GM19025 (cell line): ENCODE data around the gene HYOU1.
"Not testable (repeated sequence)": the region's sequence is repeated elsewhere in the genome, so short reads cannot be mapped to it uniquely, and the experiment has no call there.

Source experiments
- ATAC-seq: cut with Tn5 transposase; IDR thresholded peaks from one replicate; pipeline ENCODE4 v1.9.1; 2021; ENCODE audit warnings: mild to moderate bottlenecking, low read depth, moderate library complexity; ENCODE audit not compliant: unreplicated experiment

HYOU1 gene

DNA sequence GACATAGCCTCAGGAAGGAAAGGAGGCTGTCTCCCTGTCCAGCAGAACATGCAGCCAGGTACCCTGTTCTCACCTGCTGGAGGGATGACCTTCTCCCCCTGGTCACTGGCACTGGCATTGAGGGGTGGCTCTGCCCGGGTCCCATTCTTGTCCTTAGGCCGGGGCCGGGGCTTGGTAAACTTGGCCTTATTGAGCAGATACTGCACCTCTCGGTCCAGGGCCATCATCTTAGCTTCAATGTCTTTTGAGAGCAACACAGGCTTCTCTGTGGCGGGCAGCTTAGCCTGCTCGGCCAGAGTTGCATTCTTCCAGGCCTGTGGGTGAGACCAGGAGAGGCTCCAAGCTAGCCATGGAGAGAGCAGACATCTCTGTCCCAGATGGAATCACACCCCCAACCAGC is 10.5 kb downstream of the HYOU1 start:
- ATAC-seq: no peak

DNA sequence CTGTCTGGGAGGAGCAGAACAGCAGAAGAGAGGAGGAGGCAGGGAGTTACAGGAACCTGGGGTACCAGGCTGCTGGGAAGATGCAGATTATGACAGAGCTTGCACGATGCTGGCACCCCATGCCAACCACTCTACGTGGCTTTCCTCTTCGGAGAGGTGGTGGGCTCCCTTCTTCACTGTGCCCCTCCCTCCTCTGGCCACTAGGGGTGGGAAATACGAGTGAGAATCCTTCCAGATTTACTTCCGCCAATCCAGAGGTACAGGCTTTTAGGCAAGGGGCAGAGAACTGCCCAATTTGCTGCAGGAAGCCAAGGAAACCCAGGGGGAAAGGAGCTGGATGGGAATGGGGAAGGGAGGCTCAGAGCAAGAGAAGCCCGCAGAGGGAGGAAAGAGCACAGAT is 12.3 kb downstream of the HYOU1 start:
- no peak for ATAC-seq

GRCh38 chr11:119042927-119043326 is 14.1 kb downstream of the HYOU1 start:
- ATAC-seq: no peak

DNA sequence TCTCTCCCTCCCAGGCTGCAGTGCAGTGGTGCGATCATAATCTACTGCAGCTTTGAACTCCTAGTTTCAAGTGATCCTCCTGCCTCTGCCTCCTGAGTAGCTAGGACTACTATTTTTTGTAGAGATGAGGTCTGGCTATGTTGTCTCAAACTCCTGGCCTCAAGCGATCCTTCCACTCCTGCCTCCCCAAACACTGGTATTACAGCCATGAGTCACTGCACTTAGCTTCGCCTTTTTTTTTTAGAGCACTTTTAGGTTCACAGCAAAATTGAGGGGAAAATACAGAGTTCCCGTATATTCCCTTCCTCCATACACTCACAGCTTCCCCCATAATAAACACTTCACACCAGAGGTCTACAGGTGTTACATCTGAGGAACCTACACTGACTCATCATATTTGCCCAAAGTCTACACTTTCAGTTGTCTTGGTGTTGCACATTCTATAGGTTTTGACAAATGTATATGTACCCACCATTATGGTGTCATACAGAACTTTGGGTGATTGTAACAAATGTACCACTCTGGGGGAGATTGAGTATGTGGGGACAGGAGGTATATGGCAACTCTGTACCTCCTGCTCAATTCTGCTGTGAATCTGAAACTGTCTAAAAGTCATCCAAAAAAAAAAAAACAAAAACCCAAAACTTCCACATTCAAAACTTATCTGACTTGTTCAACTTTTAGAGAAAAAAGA is 15.0 kb downstream of the HYOU1 start:
- ATAC-seq: no peak

DNA sequence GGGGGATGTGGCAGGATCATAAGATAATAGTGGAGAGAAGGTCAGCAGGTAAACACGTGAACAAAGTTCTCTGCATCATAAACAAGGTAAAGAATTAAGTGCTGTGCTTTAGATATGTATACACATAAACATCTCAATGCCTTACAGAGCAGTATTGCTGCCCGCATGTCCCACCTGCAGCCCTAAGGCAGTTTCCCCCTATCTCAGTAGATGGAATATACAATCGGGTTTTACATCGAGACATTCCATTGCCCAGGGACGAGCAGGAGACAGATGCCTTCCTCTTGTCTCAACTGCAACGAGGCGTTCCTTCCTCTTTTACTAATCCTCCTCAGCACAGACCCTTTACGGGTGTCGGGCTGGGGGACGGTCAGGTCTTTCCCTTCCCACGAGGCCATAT is 17.5 kb downstream of the HYOU1 start:
- ATAC-seq: not testable (repeated sequence)

GRCh38 chr11:119038884-119039283 is 18.1 kb downstream of the HYOU1 start:
- ATAC-seq: no peak

DNA sequence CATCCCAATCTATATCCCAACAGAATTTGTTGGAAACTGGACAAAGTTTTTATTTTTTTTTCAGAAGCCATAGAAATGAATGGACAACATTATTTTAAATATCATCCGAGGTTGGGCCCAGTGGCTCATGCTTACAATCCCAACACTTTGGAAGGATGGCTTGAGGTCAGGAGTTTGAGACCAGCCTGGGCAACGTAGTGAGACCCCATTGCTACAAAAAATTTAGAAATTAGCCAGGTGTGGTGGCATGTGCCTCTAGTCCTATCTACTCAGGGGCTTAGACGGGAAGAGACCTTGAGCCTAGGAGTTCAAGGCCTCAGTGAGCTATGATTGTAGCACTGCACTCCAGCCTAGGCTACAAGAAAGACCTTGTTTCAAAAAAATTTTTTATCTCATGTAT is 22.2 kb downstream of the HYOU1 start:
- ATAC-seq: no peak

DNA sequence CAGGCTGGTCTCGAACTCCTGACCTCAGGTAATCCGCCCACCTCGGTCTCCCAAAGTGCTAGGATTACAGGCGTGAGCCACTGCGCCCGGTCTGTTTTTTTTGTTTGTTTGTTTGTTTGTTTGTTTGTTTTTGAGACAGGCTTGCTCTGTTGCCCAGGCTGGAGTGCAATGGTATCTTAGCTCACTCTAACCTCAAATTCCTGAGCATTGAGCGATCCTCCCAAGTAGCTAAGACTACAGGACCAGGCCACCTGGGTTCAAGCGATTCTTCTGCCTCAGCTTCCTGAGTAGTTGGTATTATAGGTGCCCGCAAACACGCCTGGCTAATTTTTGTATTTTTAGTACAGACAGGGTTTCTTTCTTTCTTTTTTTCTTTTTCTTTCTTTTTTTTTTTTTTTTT is 23.6 kb downstream of the HYOU1 start:
- not testable (repeated sequence) for ATAC-seq

DNA sequence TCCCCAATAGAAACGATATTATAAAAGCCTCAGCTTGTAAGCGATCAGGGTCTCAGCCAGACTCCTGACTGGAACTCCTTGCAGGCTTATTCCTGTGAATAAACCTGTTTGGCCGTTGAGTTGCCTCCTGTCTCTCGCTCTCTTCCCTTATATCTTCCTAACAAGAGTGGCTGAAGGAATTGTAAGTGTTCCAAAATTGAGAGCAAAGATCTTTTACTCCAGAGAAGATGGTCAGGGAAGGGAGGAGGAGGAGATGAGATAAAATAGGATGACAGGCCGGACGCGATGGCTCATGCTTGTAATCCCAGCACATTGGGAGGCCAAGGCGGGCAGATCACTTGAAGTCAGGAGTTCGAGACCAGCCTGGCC is 25.1 kb downstream of the HYOU1 start:
- no peak for ATAC-seq

GRCh38 chr11:119030329-119031047 is 26.5 kb downstream of the HYOU1 start, which contains the start of gene SLC37A4:
SLC37A4 (minus strand) TSS chr11:119030877.
- peak; percentile 84 for ATAC-seq

DNA sequence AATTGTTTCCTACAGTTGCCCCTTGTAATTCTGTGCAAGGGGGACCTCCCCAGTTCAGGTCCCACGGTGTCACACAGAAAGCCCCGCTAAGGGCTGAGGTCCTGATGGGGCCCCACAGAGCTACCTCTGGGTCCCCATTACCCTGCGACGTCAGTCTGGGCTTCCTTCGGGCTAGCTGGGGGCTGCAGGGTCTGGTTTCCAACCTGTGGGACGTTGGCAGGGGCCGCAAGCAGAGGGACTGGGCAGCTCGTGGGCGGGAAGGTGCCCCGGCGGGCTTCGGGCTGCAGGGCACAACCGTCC is 27.0 kb downstream of the HYOU1 start:
- no peak for ATAC-seq

DNA sequence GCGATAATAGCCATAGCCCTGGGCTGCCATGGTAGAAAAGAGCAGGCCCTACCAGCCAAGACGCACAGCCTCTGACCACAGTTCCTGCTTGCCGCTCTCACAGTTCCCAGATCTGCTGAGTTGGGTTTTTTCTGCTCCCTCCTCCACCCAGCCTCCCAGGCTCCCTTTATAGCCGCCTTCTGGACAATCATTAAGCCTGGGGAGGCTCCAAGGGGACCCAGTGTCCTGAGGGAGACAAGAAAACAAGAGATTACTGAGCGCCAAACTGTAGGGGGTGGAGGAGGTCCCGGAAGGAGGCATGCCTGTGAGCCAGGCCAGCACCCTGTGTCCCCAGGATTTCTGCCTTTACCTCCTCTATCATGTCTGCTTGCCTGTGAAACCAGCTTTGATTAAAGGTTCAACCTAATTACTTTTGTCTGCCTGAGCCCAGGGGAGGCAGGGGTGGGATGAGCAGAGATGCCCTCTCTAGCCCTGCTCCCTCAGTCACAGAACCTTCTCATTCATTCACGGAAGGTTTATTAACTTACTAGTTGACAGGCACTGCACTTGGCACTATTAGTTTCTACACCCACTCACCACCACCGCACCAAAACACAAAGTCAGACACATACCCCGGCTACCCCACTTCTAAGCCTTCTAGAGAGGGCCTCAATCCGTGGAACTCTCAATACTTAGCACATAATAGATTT is 27.5 kb downstream of the HYOU1 start:
- ATAC-seq: no peak

GRCh38 chr11:119029069-119029339 is 28.0 kb downstream of the HYOU1 start:
- ATAC-seq: no peak

GRCh38 chr11:119028346-119029068 is 28.5 kb downstream of the HYOU1 start:
- ATAC-seq: no peak

DNA sequence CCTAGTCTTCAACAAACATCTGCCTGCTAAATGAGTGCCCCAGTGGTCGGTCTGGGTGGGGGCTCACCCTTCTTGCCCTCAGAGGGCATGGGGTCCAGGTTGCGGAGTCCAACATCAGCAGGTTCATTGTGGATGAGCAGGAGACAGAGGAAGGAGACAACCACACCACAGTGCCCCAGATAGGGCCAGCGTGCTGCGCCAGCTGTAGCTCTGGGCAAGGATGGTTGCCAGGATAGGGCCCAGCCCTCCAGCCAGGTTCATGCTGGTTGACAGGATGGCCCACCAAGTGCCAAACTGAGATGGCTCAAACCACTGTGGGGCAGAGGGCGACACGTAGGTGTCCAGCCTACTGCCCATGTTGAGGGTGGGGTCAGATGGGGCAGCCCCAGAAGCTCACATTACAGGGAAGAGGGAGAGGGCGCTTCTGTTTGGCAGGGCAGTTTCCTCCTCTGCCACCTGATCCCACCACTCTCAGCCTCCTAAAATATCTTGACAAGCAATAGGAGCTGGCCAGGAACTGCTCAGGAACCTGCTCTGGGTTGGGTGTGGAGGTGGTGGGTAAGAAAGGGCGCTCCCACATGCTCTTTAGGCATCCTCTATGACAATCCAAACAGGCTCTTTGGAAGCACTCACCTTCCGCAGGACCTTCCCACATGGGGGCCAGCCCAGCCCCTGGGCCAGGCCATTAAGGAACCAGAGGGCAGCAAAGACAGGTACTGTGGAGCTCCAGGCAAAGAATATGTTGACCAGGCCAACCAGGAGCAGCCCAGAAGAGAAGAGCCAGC is 29.3 kb downstream of the HYOU1 start:
- ATAC-seq: no peak

DNA sequence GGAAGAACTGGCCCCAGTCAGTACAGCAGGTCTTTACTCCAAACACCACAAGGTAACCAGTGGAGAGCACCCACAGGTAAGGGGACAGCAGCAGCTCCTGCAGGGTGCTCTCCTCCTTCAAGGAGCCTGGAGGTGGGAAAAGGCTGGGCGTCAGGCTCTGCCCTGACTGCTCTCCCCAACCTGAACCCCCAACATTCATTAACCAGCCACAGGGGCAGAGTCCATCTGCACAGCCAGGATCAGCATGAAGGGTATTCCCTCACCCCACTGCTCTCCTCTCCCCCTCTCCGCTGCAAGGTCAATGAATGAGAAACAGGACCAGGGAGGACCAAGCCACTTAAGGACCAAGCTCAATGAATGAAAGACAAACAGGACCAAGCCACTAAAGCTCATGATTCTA is 30.0 kb downstream of the HYOU1 start:
- ATAC-seq: no peak

- no peak for ATAC-seq
Measured at GRCh38 chr11:119025978-119026766, 30.8 kb downstream of the HYOU1 start.

GRCh38 chr11:119025541-119025940 is 31.5 kb downstream of the HYOU1 start:
- ATAC-seq: no peak

- ATAC-seq: no peak
Measured at GRCh38 chr11:119025099-119025473, 31.9 kb downstream of the HYOU1 start.
